B cell (primary cell): ENCODE results near the gene HK3. TPM values are rescaled to one million over a fixed set of nuclear protein-coding genes. Genes with fewer than 3 reads are reported as not detected.

Experiments used
- ATAC-seq: fragments of 200-7000 bp; cut with Tn5 transposase; one replicate; pipeline ENCODE4 v1.10.0; 2021; ENCODE audit warnings: low read depth, mild to moderate bottlenecking, moderate number of reproducible peaks, moderate library complexity
- CTCF ChIA-PET: fragments of 350-600 bp; sonication (Branson Sonifier 250); formaldehyde crosslinking; loops from one replicate; lab custom pipeline; 2021; ENCODE audit warnings: antibody characterized with exemption, inconsistent platforms; lab: Charles Lee
- POLR2A ChIA-PET: fragments of 350-600 bp; sonication (Branson Sonifier 250); formaldehyde crosslinking; loops from one replicate; lab custom pipeline; 2021; ENCODE audit warnings: antibody characterized with exemption; lab: Charles Lee
- DNase-seq: peaks from one replicate; pipeline ENCODE4 v3.0.0; 2013
- H2AFZ ChIP-seq: 2 replicates; pipeline ENCODE4 v1.6.1; 2012; ENCODE audit warnings: mild to moderate bottlenecking, low read depth, low read length; ENCODE audit not compliant: insufficient read depth, poor library complexity, severe bottlenecking
- H3K27ac ChIP-seq, 2 donors: 1 replicate in 1 of 2; 2 replicates in 1 of 2; pipeline ENCODE4 v1.5.1; 2012 to 2013; ENCODE audit warnings: low read length in 2 of 2, mild to moderate bottlenecking in 2 of 2, moderate library complexity in 1 of 2
- H3K27me3 ChIP-seq, 4 experiments: fragments of 200-600 bp in 1 of 4; sonication (generic) in 1 of 4; replicated peaks in 1 of 4; 1 replicate in 2 of 4; 2 replicates in 2 of 4; pipeline versions ENCODE4 v1.6.1 to v1.7.0; 2013 to 2016; ENCODE audit warnings: low read length in 3 of 4, mild to moderate bottlenecking in 2 of 4, mixed read lengths in 1 of 4, moderate library complexity in 1 of 4; ENCODE audit not compliant: insufficient read depth in 4 of 4, control insufficient read depth in 3 of 4; ENCODE audit errors: control extremely low read depth in 1 of 4
- H3K36me3 ChIP-seq, 2 experiments: replicated peaks in 1 of 2; 1 replicate in 1 of 2; 2 replicates in 1 of 2; pipeline versions ENCODE4 v1.6.1 to v1.7.1; 2013; ENCODE audit warnings: low read length in 1 of 2; ENCODE audit not compliant: insufficient read depth in 2 of 2, control insufficient read depth in 1 of 2; ENCODE audit errors: control extremely low read depth in 1 of 2, extremely low read depth in 1 of 2
- H3K4me1 ChIP-seq, 2 donors: fragments of 200-600 bp in 1 of 2; sonication (generic) in 1 of 2; 1 replicate in 1 of 2; 2 replicates in 1 of 2; pipeline versions ENCODE4 v1.5.1 to v1.6.1; 2013 to 2017; ENCODE audit warnings: low read length in 2 of 2; ENCODE audit not compliant: control insufficient read depth in 2 of 2, insufficient read depth in 2 of 2
- H3K4me2 ChIP-seq: replicated peaks from 2 replicates; pipeline ENCODE3; 2012; ENCODE audit warnings: mild to moderate bottlenecking, low read depth, low read length; ENCODE audit not compliant: poor library complexity, severe bottlenecking
- H3K4me3 ChIP-seq, 5 experiments: fragments of 200-600 bp in 1 of 5; sonication (generic) in 1 of 5; 1 replicate in 3 of 5; 2 replicates in 2 of 5; pipeline versions ENCODE4 v1.5.1 to v1.7.0; 2011 to 2016; ENCODE audit warnings: low read length in 4 of 5, mild to moderate bottlenecking in 4 of 5, low read depth in 2 of 5, control low read depth in 1 of 5, moderate library complexity in 1 of 5; ENCODE audit not compliant: insufficient read depth in 1 of 5; ENCODE audit errors: control extremely low read depth in 1 of 5, extremely low read depth in 1 of 5
- H3K79me2 ChIP-seq: fragments of 200-600 bp; sonication (generic); one replicate; pipeline ENCODE4 v1.6.0; 2016; ENCODE audit warnings: low read length; ENCODE audit not compliant: control insufficient read depth, insufficient read depth
- H3K9ac ChIP-seq: fragments of 200-600 bp; sonication (generic); 2 replicates; pipeline ENCODE4 v1.6.1; 2017; ENCODE audit warnings: mild to moderate bottlenecking, low read length, moderate library complexity
- H3K9me3 ChIP-seq, 3 donors: one replicate each; pipeline versions ENCODE4 v1.6.1 to v1.7.1; 2013; ENCODE audit warnings: low read length in 2 of 3; ENCODE audit not compliant: control insufficient read depth in 2 of 3, insufficient read depth in 1 of 3; ENCODE audit errors: control extremely low read depth in 1 of 3
- H4K20me1 ChIP-seq: 2 replicates; pipeline ENCODE4 v1.6.0; 2012; ENCODE audit warnings: mild to moderate bottlenecking, low read length; ENCODE audit not compliant: insufficient read depth, control insufficient read depth, poor library complexity, severe bottlenecking
- H3K27ac Mint-ChIP-seq: one replicate; pipeline ENCODE4 v1.8.0; 2021; ENCODE audit warnings: mixed read lengths
- H3K27me3 Mint-ChIP-seq: one replicate; pipeline ENCODE4 v1.8.0; 2021; ENCODE audit warnings: mixed read lengths
- H3K4me1 Mint-ChIP-seq: one replicate; pipeline ENCODE4 v1.8.0; 2021; ENCODE audit warnings: mixed read lengths
- H3K4me3 Mint-ChIP-seq: one replicate; pipeline ENCODE4 v1.8.0; 2021; ENCODE audit warnings: mixed read lengths
- H3K9me3 Mint-ChIP-seq: one replicate; pipeline ENCODE4 v1.8.0; 2022; ENCODE audit warnings: mixed read lengths; ENCODE audit not compliant: insufficient read depth
- CTCF ChIP-seq: fragments of 200-600 bp; IDR thresholded peaks from one replicate; pipeline ENCODE4 v1.8.0; 2022; ENCODE audit warnings: antibody characterized with exemption, mild to moderate bottlenecking
- EZH2 ChIP-seq: IDR thresholded peaks from 2 replicates; pipeline ENCODE4 v1.6.1; 2012; ENCODE audit warnings: borderline replicate concordance, low read depth, mild to moderate bottlenecking, moderate library complexity, low read length; ENCODE audit not compliant: insufficient read depth, poor library complexity, severe bottlenecking
- WGBS: methylation state at CpG from one replicate; pipeline ENCODE4 v1.1.5; 2013; ENCODE audit warnings: missing lambda C conversion rate; ENCODE audit not compliant: insufficient coverage; 5-methylcytosine and 5-hydroxymethylcytosine counted together
- intact Hi-C: fragments of 100-400 bp; cut with micrococcal nuclease; formaldehyde crosslinking; loops from one replicate; pipeline ENCODE4 v1.10.0; 2022
- polyA plus RNA-seq: library from polyadenylated mRNA; depleted of rRNA; stranded (reverse); fragments of >200 nt; gene quantifications from 2 replicates; pipeline ENCODE4 v1.2.3, GENCODE V29; 2012
- total RNA-seq, 2 donors: library from RNA; stranded (reverse); fragments of 120-200 nt in 1 of 2; gene quantifications; 1 replicate in 1 of 2; 2 replicates in 1 of 2; pipeline versions ENCODE4 v1.2.3 to v1.2.4, GENCODE V29; 2013 to 2022

The HK3 gene
- total and polyA plus RNA-seq, 2 donors (not counting 1 experiment from before 2014, with no cell fraction given): 0.30 to 5.0 TPM

- Histone ChIP-seq H3K79me2 (no peaks in the 10 kb centered on the region), H4K20me1 (no peaks in the 10 kb centered on the region), H3K4me1 (no peaks in the 10 kb centered on the region), H3K36me3 (no peaks in the 10 kb centered on the region), H3K27me3 (peaks cover 0 to 21% (median 2%) of the 10 kb centered on the region in 4 experiments), H3K27ac (no peak overlapping the region), H3K9ac (no peak overlapping the region), H2AFZ (no peak overlapping the region), H3K9me3 (no peaks in the 10 kb centered on the region), H3K4me2 (no peak overlapping the region), H3K4me3 (no peak overlapping the region)
- DNase-seq (no peak), ATAC-seq (no peak)
- H3K4me1 Mint-ChIP-seq: no peaks in the 10 kb centered on the region
- ChIA-PET CTCF (no interaction called here), POLR2A (no interaction called here)
- TF ChIP-seq EZH2 (no peak), CTCF (no peak)
- intact Hi-C loops: no loop called here
- H3K27me3 Mint-ChIP-seq: peaks cover 17% of the 10 kb centered on the region
- H3K9me3 Mint-ChIP-seq: no peaks in the 10 kb centered on the region
- no peak overlapping the region for H3K27ac Mint-ChIP-seq
- no peak overlapping the region for H3K4me3 Mint-ChIP-seq
- 92% methylated on average over 23 of the region's 28 CpGs for WGBS
These were observed 18.0 kb downstream of the HK3 start for GRCh38 chr5:176881021-176881749.

- no peak overlapping the region for H3K4me3 Mint-ChIP-seq
- Histone ChIP-seq H3K4me3 (no peak overlapping the region), H3K36me3 (no peaks in the 10 kb centered on the region), H3K4me1 (no peaks in the 10 kb centered on the region), H3K27ac (no peak overlapping the region), H3K4me2 (no peak overlapping the region), H2AFZ (no peak overlapping the region), H3K9me3 (no peaks in the 10 kb centered on the region), H3K79me2 (no peaks in the 10 kb centered on the region), H4K20me1 (no peaks in the 10 kb centered on the region), H3K27me3 (peaks cover 0 to 25% (median 3%) of the 10 kb centered on the region in 4 experiments), H3K9ac (no peak overlapping the region)
- ChIA-PET POLR2A (no interaction called here), CTCF (no interaction called here)
- H3K9me3 Mint-ChIP-seq: no peaks in the 10 kb centered on the region
- H3K27me3 Mint-ChIP-seq: peaks cover 24% of the 10 kb centered on the region
- TF ChIP-seq CTCF: no peak
- no peak for TF ChIP-seq EZH2
- ATAC-seq (no peak), DNase-seq (no peak)
- intact Hi-C loops: no loop called here
- no peaks in the 10 kb centered on the region for H3K4me1 Mint-ChIP-seq
- no peak overlapping the region for H3K27ac Mint-ChIP-seq
- WGBS: 95% methylated on average over 17 of the region's 26 CpGs
These were observed 18.7 kb downstream of the HK3 start for GRCh38 chr5:176880366-176881020.
